Astrocyte (in vitro differentiated cells and primary cell): ENCODE measurements around the gene RNF144A.

Experiments used
- CTCF ChIP-seq: IDR thresholded peaks from 2 replicates; pipeline ENCODE4 v1.5.1; 2011; ENCODE audit warnings: low read depth, mild to moderate bottlenecking, inconsistent platforms, low read length, moderate library complexity; ENCODE audit not compliant: insufficient read depth
- EZH2 ChIP-seq: IDR thresholded peaks from 2 replicates; pipeline ENCODE4 v1.6.1; 2012; ENCODE audit warnings: mild to moderate bottlenecking, low read length, inconsistent platforms; ENCODE audit not compliant: insufficient read depth

GRCh38 chr2:7043690-7044089, 126.5 kb downstream of the RNF144A start:
- TF ChIP-seq CTCF: no peak
- TF ChIP-seq EZH2: no peak
